SJSA1 (cell line): ENCODE data around the gene CPB1. TPM values are rescaled to one million over a fixed set of nuclear protein-coding genes. Genes with fewer than 3 reads are reported as not detected.

ENCODE experiments used
- total RNA-seq: library from RNA; depleted of rRNA; stranded (reverse); fragments of >200 nt; shearing (Covaris generic); gene quantifications from 2 replicates; pipeline ENCODE4 v1.2.3, GENCODE V29; 2014; rRNA removed

Gene CPB1
- total RNA-seq, 1 experiment from 2014 or later: not detected

Other genes starting within 250 kb of the CPB1 start
- not detected in 2 replicates for gene AGTR1, start 129.9 kb upstream of the CPB1 start, total RNA-seq
- 0.08 TPM in 1 of 2 replicates, not detected in the other for gene CPA3, start 37.5 kb downstream of the CPB1 start, total RNA-seq
- 14.1 and 16.7 TPM in 2 replicates for gene GYG1, start 163.7 kb downstream of the CPB1 start, total RNA-seq